ENCODE measurements around the gene KIF26B.

DNA sequence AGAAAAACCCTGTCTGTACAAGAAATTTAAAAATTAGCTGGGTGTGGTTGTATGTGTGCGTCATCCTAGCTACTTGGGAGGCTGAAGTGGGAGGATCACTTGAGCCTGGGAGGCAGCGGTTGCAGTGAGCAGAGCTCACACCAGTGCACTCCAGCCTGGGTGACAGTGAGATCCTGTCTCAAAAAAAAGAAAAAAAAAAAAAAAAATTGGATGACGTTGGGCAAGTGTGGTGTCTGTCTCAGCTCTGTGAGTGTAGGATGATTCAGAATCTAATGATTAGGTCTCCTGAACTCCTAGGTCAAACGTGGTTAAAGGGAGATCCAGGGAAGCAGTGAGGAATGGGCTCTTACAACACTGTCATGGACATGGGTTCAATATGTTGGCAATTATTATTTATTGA is 435.9 kb downstream of the KIF26B start:
- no peak for TF ChIP-seq ZNF274 (IDR thresholded peaks at IDR 0.05; ENCODE audit: low read depth, low read length)
- no peak for TF ChIP-seq YY1 (IDR thresholded peaks at IDR 0.05; ENCODE audit: insufficient read depth, insufficient read length)

Measured in NT2/D1 (cell line).